OCI-LY7 (cell line): ENCODE measurements around the gene RC3H1.

Source experiments
- CTCF ChIP-seq: fragments of 200-600 bp; sonication (generic); conservative IDR thresholded peaks from 2 replicates; pipeline ENCODE4 v1.5.1; 2014; ENCODE audit warnings: mild to moderate bottlenecking, antibody characterized with exemption, low read length, moderate library complexity, mixed read lengths
- EZH2phosphoT487 ChIP-seq: fragments of 200-600 bp; sonication (generic); IDR thresholded peaks from 2 replicates; pipeline ENCODE4 v1.6.1; 2018; ENCODE audit warnings: low read depth, borderline replicate concordance, mild to moderate bottlenecking, mixed run types, antibody characterized with exemption, low read length, moderate library complexity, mixed read lengths

DNA sequence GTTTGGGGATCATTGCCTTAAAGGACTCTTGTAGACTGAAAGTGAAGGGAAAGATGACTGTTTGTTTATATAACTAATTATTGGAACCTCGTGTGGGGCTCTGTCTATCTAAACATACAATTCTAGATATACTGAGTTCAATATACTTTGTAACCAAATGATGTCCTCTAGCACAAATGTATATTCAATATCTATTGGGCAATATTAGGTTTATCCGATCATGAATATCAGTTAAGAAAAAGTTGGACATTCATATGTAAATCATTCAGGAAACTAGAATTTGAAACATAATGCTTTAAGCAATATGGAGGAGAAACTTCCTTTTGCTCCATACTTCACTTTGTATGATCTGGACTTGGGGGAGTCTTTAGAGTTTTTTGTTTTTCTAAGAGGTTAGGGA lies 8.9 kb upstream of the RC3H1 start:
- TF ChIP-seq CTCF (no peak), EZH2phosphoT487 (no peak)
